Parathyroid adenoma (tissue), 2 donors: ENCODE data around the gene CTPS1.
A peak's percentile ranks its signal among the peaks of the same experiment; 100 is the strongest.

Experiments
- H2AFZ ChIP-seq: fragments of 300-600 bp; sonication (generic); one replicate; pipeline ENCODE4 v1.7.0; 2017; ENCODE audit warnings: antibody characterized with exemption, mild to moderate bottlenecking
- H3K27ac ChIP-seq: fragments of 300-600 bp; sonication (generic); one replicate; pipeline ENCODE4 v1.7.0; 2017
- H3K27me3 ChIP-seq: fragments of 300-600 bp; sonication (generic); one replicate; pipeline ENCODE4 v1.7.0; 2017; ENCODE audit warnings: low read length; ENCODE audit not compliant: control insufficient read depth, insufficient read depth
- H3K36me3 ChIP-seq: fragments of 300-600 bp; sonication (generic); one replicate; pipeline ENCODE4 v1.7.0; 2017; ENCODE audit warnings: low read length; ENCODE audit not compliant: control insufficient read depth, insufficient read depth
- H3K4me1 ChIP-seq: fragments of 300-600 bp; sonication (generic); one replicate; pipeline ENCODE4 v1.7.0; 2017; ENCODE audit warnings: control low read depth
- H3K4me2 ChIP-seq: fragments of 300-600 bp; sonication (generic); one replicate; pipeline ENCODE4 v1.7.0; 2017; ENCODE audit warnings: low read length
- H3K4me3 ChIP-seq: fragments of 300-600 bp; sonication (generic); one replicate; pipeline ENCODE4 v1.7.0; 2017; ENCODE audit warnings: low read depth, low read length
- H3K79me2 ChIP-seq: fragments of 300-600 bp; sonication (generic); one replicate; pipeline ENCODE4 v1.7.0; 2017; ENCODE audit warnings: control low read depth
- H3K9ac ChIP-seq: fragments of 300-600 bp; sonication (generic); one replicate; pipeline ENCODE4 v1.7.0; 2017; ENCODE audit warnings: mild to moderate bottlenecking
- H3K9me3 ChIP-seq: fragments of 300-600 bp; sonication (generic); one replicate; pipeline ENCODE4 v1.7.0; 2017; ENCODE audit warnings: low read length; ENCODE audit not compliant: control insufficient read depth
- CTCF ChIP-seq: fragments of 300-600 bp; sonication (generic); IDR thresholded peaks from one replicate; pipeline ENCODE4 v1.7.0; 2017; ENCODE audit warnings: antibody characterized with exemption, mild to moderate bottlenecking
- donor health status: primary hyperparathyroidism.

CTPS1 gene

DNA sequence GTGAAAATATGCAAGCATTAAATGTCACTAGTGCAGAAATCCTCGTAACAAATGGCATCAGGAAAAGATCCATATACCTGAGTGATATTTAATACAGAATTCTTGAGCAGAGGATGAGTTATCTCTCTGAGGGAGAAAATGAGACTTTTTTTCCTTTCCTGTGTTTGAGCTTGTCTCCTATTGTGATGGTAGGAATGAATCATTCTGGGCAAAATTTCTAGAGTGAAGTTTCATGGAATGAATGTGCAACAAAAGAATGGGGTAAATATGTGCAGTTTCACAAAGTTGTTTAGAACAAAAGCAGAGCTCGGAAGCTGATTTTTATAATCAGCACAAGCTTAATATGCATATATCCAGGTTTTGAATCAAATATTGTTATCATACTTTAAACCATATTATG lies 4.6 kb downstream of the CTPS1 start:
- no peak overlapping the region for H3K27ac ChIP-seq

DNA sequence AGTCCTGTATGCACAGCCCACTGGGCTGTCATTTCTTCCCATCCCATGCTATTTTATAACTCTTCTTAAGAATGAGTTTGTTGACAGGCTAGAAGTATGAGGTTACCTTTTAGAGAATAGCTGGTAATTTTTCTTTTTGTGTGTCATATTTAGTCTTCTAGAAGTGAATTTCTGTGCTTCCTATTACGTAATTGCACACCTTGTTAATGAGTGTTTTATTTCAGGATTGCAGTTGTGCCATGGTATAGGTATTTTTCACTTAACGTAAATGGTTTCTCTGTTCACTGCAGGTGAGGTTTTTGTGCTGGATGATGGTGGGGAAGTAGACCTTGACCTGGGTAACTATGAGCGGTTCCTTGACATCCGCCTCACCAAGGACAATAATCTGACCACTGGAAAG lies 5.0 kb downstream of the CTPS1 start:
- H3K4me3 ChIP-seq: no peak overlapping the region

More for the DNA sequence above, 4.6 kb downstream of the CTPS1 start:
- no peaks in the 10 kb centered on the region for H3K27me3 ChIP-seq
- no peak overlapping the region for H2AFZ ChIP-seq
- no peaks in the 10 kb centered on the region for H3K36me3 ChIP-seq
- peaks cover 12% of the 10 kb centered on the region for H3K4me1 ChIP-seq
- no peaks in the 10 kb centered on the region for H3K79me2 ChIP-seq
- TF ChIP-seq CTCF: no peak
- no peak overlapping the region for H3K4me2 ChIP-seq
- H3K9ac ChIP-seq: no peak overlapping the region
- no peak overlapping the region for H3K4me3 ChIP-seq
- H3K9me3 ChIP-seq: no peaks in the 10 kb centered on the region

DNA sequence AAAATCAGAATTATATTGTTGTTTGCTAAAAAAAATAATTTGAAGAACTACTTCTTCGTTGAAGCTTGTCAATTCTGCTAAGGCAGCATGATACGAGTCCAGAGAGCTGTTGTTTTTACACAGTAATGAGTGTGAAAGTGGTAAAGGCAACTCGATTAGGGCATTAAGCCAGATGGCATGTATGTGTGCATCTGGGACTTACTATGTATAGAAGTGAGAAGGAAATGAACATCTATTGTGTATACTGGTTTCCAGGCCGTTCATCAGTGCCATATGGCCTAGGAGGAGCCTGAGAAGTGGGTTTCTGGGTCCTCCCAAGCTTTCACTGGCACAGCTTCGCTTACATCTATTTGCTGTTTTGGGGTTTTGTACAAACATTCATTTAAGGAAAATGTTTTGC lies 5.7 kb downstream of the CTPS1 start:
- H3K4me3 ChIP-seq: no peak overlapping the region
- no peaks in the 10 kb centered on the region for H3K9me3 ChIP-seq
- no peak overlapping the region for H2AFZ ChIP-seq
- no peak overlapping the region for H3K9ac ChIP-seq
- no peak overlapping the region for H3K27ac ChIP-seq
- no peaks in the 10 kb centered on the region for H3K36me3 ChIP-seq
- H3K4me1 ChIP-seq: peaks cover 12% of the 10 kb centered on the region
- no peak for TF ChIP-seq CTCF
- H3K4me2 ChIP-seq: no peak overlapping the region
- H3K27me3 ChIP-seq: no peaks in the 10 kb centered on the region
- H3K79me2 ChIP-seq: no peaks in the 10 kb centered on the region

More for the DNA sequence above, 5.0 kb downstream of the CTPS1 start:
- Histone ChIP-seq H3K79me2 (no peaks in the 10 kb centered on the region), H3K4me2 (no peak overlapping the region), H3K27me3 (no peaks in the 10 kb centered on the region), H3K4me1 (peaks cover 12% of the 10 kb centered on the region), H3K27ac (no peak overlapping the region), H2AFZ (no peak overlapping the region), H3K36me3 (no peaks in the 10 kb centered on the region), H3K9ac (no peak overlapping the region), H3K9me3 (no peaks in the 10 kb centered on the region)
- TF ChIP-seq CTCF: no peak

GRCh38 chr1:40985875-40986274 lies 6.4 kb downstream of the CTPS1 start:
- H2AFZ ChIP-seq: no peak overlapping the region
- TF ChIP-seq CTCF: no peak
- H3K9me3 ChIP-seq: no peaks in the 10 kb centered on the region
- H3K36me3 ChIP-seq: no peaks in the 10 kb centered on the region
- H3K4me3 ChIP-seq: no peak overlapping the region
- no peaks in the 10 kb centered on the region for H3K79me2 ChIP-seq
- peaks cover 12% of the 10 kb centered on the region for H3K4me1 ChIP-seq
- H3K27me3 ChIP-seq: no peaks in the 10 kb centered on the region
- no peak overlapping the region for H3K9ac ChIP-seq
- no peak overlapping the region for H3K27ac ChIP-seq
- peak overlapping the region; percentile 13 for H3K4me2 ChIP-seq

- H2AFZ ChIP-seq: no peak overlapping the region
- no peak overlapping the region for H3K4me3 ChIP-seq
Measured at GRCh38 chr1:40986328-40986783, 6.9 kb downstream of the CTPS1 start.

More at GRCh38 chr1:40986328-40986783, 6.9 kb downstream of the CTPS1 start:
- H3K27me3 ChIP-seq: no peaks in the 10 kb centered on the region
- peak overlapping the region; percentile 13 for H3K4me2 ChIP-seq
- no peaks in the 10 kb centered on the region for H3K36me3 ChIP-seq
- no peaks in the 10 kb centered on the region for H3K9me3 ChIP-seq
- TF ChIP-seq CTCF: no peak
- peaks cover 8% of the 10 kb centered on the region for H3K4me1 ChIP-seq
- H3K9ac ChIP-seq: no peak overlapping the region
- H3K79me2 ChIP-seq: no peaks in the 10 kb centered on the region
- no peak overlapping the region for H3K27ac ChIP-seq
